LoVo (cell line): ENCODE data around the gene SLC25A48.

Source experiments
- DNase-seq: peaks from one replicate; pipeline ENCODE4 v3.0.0-alpha.2; 2016; ENCODE audit warnings: low spot score

The SLC25A48 gene

DNA sequence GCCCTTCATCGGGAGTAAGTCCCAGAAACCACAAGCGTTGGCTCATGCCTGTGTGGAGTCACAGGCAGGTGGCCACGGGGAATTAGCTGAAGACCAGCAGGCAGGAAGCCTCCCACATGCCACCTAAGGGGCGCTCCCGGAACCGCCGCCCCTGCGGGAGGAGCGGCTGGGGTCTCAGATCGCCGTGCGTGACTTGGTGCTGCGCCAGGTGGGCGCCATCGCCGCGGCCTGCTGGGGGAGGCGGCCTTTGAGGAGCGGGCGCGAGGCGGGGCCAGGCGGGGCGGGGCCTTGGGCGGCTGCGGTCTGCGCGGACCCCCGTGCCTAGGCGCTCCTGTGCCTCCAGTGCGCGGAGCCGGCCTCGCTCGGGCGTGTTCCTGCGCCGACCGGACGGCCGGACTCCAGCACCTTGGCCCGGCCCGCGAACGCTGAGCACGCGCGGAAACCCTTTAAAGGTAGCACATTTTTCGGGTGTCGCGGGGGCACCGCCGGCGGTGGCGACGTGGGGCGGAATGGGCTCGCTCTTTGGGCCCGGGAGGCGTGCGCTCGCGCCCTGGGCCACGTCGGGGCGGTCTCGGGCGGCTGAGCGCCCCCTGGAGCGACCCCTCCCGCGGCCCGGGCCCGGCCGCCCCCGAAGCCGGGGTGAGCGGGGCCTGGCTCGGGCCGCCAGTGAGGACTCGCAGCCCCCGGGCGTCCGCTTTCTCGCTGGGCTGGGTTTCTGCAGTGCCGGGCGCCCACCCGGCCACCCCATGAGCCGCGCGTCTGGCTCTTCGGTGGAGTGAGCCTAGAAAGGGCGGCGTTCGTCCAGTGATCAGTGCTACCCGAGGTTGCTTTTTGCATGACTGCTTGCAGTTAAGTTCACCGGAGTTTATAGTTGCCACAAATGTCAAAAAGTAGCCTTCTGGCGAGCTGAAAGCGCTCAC lies 95.8 kb downstream of the SLC25A48 start:
- DNase-seq = no peak

DNA sequence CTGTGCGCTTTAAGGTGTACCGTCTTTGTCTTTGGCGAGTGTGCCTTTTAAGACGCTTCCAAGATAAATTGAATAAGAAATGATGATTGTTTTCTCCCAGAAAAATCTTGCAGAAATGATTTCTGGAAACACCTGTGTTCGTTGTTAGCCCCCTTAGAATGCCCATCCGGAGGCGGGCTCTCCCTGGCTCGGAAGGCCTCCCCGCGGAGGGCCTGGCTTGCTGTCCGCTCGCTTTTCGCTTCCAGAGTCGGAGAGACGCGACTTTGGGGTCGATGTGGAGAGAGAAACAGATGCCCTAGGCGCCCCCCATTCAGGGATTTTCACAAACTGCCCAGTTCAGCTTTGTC lies 96.5 kb downstream of the SLC25A48 start:
- DNase-seq = no peak

DNA sequence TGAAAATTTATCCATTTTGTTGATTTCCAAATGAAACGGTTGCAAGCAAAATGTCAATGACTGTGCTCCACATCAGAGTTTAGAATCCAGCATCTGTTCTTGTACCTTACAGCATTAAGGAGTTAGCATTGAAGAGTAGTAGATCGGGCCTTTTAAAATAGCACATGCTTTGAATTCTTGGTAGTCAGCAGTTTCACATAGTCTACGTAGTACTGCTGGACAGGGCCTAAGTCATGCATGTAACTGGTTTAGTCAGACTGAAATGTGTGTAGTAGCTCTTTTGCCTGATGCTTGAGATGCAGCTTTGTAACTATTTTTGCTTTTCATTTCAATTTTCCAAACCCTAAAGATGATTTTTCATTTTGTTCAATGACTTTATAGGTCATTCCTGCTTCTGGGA lies 100.5 kb downstream of the SLC25A48 start:
- DNase-seq = no peak

DNA sequence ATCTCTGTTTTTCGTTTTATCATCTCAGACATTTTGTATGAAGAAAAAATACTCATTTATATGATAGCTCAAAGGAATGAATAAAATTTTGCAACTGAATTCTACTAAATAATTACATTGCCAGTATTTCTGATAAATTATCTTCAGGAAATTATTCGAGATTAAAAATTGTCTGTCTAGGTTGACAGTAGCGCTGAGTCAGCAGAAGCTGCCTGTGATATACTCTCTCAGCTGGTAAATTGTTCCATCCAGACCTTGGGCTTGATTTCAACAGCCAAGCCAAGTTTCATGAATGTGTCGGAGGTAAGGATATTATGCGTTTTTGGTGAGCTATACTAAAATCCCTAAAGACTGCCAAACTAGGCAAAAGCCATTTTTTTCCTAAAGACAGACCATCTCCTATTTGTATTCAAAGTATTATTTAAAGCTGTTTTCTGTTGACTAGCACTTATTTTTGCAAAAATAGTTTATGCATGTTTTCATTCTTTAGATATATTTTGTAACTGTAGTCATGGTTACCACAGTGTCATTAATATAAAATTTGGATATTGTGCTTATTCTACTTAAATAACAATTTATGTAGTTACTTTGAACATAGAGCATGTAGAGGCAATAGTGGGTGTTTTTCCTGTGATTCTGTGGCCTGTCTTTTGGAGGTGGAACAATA lies 102.9 kb downstream of the SLC25A48 start:
- DNase-seq = no peak
